22Rv1 (cell line): ENCODE measurements around the gene KCNQ1.
"Not testable (repeated sequence)": the region's sequence is repeated elsewhere in the genome, so short reads cannot be mapped to it uniquely, and the experiment has no call there.

Source experiments
- H3K27ac ChIP-seq: fragments of 450-650 bp; 2 replicates; pipeline ENCODE4 v1.5.1; 2017
- ZFX ChIP-seq: fragments of 450-650 bp; IDR thresholded peaks from 2 replicates; pipeline ENCODE4 v1.6.1; 2017; ENCODE audit warnings: antibody characterized with exemption, borderline replicate concordance
- TF ChIP-seq, protein P1 (sequence below): fragments of 450-650 bp; IDR thresholded peaks from 2 replicates; pipeline ENCODE4 v1.5.1; 2017; ENCODE audit warnings: mild to moderate bottlenecking

The KCNQ1 gene

GRCh38 chr11:2482745-2483144 is 37.9 kb downstream of the KCNQ1 start:
- H3K27ac ChIP-seq = no peak overlapping the region
- TF ChIP-seq, protein P1, sequence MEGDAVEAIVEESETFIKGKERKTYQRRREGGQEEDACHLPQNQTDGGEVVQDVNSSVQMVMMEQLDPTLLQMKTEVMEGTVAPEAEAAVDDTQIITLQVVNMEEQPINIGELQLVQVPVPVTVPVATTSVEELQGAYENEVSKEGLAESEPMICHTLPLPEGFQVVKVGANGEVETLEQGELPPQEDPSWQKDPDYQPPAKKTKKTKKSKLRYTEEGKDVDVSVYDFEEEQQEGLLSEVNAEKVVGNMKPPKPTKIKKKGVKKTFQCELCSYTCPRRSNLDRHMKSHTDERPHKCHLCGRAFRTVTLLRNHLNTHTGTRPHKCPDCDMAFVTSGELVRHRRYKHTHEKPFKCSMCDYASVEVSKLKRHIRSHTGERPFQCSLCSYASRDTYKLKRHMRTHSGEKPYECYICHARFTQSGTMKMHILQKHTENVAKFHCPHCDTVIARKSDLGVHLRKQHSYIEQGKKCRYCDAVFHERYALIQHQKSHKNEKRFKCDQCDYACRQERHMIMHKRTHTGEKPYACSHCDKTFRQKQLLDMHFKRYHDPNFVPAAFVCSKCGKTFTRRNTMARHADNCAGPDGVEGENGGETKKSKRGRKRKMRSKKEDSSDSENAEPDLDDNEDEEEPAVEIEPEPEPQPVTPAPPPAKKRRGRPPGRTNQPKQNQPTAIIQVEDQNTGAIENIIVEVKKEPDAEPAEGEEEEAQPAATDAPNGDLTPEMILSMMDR = no peak
- no peak for TF ChIP-seq ZFX

- TF ChIP-seq ZFX = no peak
- TF ChIP-seq, protein P1 = no peak
- H3K27ac ChIP-seq = no peak overlapping the region
These were observed 38.6 kb downstream of the KCNQ1 start for GRCh38 chr11:2483426-2483825.

DNA sequence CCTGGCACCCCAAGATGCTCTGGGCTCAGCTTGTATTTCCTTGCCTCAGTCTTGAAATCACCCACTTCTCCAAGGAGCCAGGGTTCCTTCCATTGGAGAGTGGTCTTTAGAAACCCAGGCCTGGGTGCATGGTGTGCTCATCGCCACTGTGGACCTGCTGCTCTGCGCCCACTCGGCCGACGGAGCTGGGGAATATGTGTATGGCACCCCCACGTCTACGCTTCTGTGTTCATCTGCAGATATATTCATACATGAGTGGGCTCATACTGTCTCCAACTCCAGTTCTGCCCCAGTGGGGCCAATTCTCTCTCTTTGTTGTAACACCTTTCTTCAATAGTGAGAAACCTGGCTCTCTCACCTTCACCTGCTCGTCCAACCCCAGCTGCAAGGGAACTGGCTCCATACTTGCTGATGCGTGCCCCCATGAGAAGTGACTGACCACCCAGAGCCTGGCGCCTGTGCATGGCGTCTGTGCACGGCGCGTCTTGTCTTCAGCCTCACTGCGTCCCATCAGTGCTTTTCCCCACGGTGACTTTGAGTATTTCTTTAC is 39.8 kb downstream of the KCNQ1 start:
- no peak for TF ChIP-seq ZFX
- TF ChIP-seq, protein P1 = no peak
- no peak overlapping the region for H3K27ac ChIP-seq

DNA sequence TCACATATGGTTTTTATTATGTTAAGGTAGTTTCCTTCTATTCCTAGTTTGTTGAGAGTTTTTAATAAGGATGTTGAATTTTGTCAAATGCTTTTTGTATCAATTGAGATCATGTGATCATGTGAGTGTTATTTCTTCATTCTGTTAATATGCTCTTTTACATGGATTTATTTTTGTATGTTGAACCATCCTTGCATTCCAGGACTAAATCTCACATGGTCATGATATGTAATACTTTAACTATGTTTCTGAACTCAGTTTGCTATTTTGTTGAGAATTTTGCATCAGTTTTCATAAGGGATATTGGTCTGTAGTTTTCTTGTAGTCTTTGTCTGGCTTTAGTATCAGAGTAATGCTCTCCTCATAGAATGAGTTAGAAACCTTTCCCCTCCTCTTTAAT is 43.2 kb downstream of the KCNQ1 start:
- no peak for TF ChIP-seq ZFX
- TF ChIP-seq, protein P1 = no peak
- no peak overlapping the region for H3K27ac ChIP-seq

DNA sequence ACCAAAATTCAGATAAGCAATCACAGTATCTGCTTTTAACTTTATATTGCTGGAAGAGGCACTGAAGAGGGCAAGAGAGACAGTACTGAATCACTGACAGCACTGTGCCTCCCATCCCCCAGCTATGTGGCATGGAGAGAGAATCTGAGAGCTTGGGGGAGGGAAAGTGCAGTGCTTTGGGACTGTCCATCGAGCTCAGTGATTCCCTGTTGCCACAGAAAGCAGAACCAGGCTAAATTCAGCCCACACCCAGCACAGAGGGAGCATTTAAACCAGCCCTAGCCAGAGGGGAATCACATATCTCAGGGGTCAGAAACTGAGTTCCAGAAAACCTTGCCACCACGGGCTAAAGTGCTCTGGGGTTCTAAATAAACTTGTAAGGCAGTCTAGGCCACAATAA is 44.3 kb downstream of the KCNQ1 start:
- H3K27ac ChIP-seq = no peak overlapping the region
- TF ChIP-seq ZFX = no peak
- TF ChIP-seq, protein P1 = no peak

DNA sequence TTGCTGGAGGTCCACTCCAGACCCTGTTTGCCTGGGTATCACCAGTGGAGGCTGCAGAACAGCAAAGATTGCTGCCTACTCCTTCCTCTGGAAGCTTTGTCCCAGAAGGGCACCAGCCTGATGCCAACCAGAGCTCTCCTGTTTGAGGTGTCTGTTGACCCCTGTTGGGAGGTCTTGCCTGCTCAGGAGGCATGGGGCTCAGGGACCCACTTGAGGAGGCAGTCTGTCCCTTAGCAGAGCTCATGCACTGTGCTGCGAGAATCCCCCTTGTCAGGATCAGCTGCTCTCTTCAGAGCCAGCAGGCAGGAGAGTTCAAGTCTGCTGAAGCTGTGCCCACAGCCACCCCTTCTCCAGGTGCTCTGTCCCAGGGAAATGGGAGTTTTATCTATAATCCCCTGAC is 53.1 kb downstream of the KCNQ1 start:
- H3K27ac ChIP-seq = not testable (repeated sequence)

DNA sequence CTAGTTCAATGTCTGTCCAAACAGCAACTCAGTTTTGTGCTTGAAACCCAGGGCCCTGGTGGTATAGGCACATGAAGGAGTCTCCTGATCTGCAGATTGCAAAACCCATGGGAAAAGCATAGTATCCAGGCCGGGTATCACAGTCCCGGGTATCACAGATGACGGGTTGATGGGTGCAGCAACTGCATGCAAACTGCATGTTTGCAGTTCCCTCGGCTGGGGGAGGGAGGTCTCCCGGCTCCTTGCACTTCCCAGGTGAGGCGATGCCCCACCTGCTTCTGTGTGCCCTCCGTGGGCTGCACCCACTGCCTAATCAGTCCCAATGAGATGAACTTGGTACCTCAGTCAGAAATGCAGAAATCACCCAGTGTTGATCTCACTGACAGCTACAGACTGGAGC is 53.9 kb downstream of the KCNQ1 start:
- no peak for TF ChIP-seq ZFX
- TF ChIP-seq, protein P1 = no peak

More for the DNA sequence above, 53.9 kb downstream of the KCNQ1 start:
- no peak overlapping the region for H3K27ac ChIP-seq
